IMR-90 (cell line): ENCODE results near the gene AGPS. TPM values are rescaled to one million over a fixed set of nuclear protein-coding genes. Genes with fewer than 3 reads are reported as not detected.

Source experiments
- ATAC-seq: fragments of 200-7000 bp; cut with Tn5 transposase; 2 replicates; pipeline ENCODE4 v1.9.1; 2020; ENCODE audit warnings: low read depth, mild to moderate bottlenecking, moderate library complexity
- BruUV-seq: library from RNA; stranded (reverse); fragments of 400-500 nt; replicated peaks from 2 replicates; lab custom pipeline; 2021; lab: Mats Ljungman, UMichigan
- CTCF ChIA-PET: fragments of 300-600 bp; formaldehyde crosslinking; extraction: SDS; loops from one replicate; lab custom pipeline; 2021; ENCODE audit warnings: antibody characterized with exemption; lab: Yijun Ruan, JAX
- POLR2A ChIA-PET: fragments of 300-600 bp; sonication (Branson Sonifier 250); formaldehyde crosslinking; loops from one replicate; lab custom pipeline; 2022; ENCODE audit warnings: antibody characterized with exemption; ENCODE audit not compliant: unreplicated experiment; lab: Charles Lee
- DNase-seq: peaks from one replicate; pipeline ENCODE4 v3.0.0; 2013
- H2AFZ ChIP-seq: replicated peaks from 2 replicates; pipeline ENCODE3; 2013; ENCODE audit warnings: low read length, mild to moderate bottlenecking; ENCODE audit not compliant: poor library complexity
- H2AK5ac ChIP-seq: 2 replicates; pipeline ENCODE4 v1.6.1; 2013; ENCODE audit warnings: low read depth, low read length, inconsistent platforms
- H2AK9ac ChIP-seq: replicated peaks from 2 replicates; pipeline ENCODE3; 2013; ENCODE audit warnings: mild to moderate bottlenecking, low read depth, low read length, moderate library complexity; ENCODE audit not compliant: poor library complexity
- H2BK120ac ChIP-seq: 2 replicates; pipeline ENCODE4 v1.6.1; 2013; ENCODE audit warnings: low read depth, low read length, inconsistent platforms
- H2BK15ac ChIP-seq: 3 replicates; pipeline ENCODE4 v1.6.1; 2013; ENCODE audit warnings: low read depth, low read length, inconsistent platforms
- H2BK20ac ChIP-seq: 2 replicates; pipeline ENCODE4 v1.6.1; 2013; ENCODE audit warnings: low read depth, mild to moderate bottlenecking, inconsistent platforms, low read length, moderate library complexity
- H2BK5ac ChIP-seq: 2 replicates; pipeline ENCODE4 v1.6.1; 2013; ENCODE audit warnings: mild to moderate bottlenecking, low read depth, low read length, inconsistent platforms; ENCODE audit not compliant: poor library complexity, severe bottlenecking
- H3K14ac ChIP-seq: replicated peaks from 2 replicates; pipeline ENCODE4 v1.6.1; 2013; ENCODE audit warnings: low read depth, low read length, inconsistent platforms
- H3K18ac ChIP-seq: 2 replicates; pipeline ENCODE4 v1.6.1; 2013; ENCODE audit warnings: low read depth, low read length, control low read depth
- H3K23ac ChIP-seq: 2 replicates; pipeline ENCODE4 v1.6.1; 2013; ENCODE audit warnings: low read depth, low read length, inconsistent platforms
- H3K27ac ChIP-seq: 2 replicates; pipeline ENCODE4 v1.5.1; 2013; ENCODE audit warnings: mild to moderate bottlenecking, control low read depth, low read length; ENCODE audit not compliant: insufficient read depth
- H3K27me3 ChIP-seq: 2 replicates; pipeline ENCODE4 v1.6.1; 2013; ENCODE audit warnings: low read length; ENCODE audit not compliant: control insufficient read depth, insufficient read depth
- H3K36me3 ChIP-seq: 2 replicates; pipeline ENCODE4 v1.6.1; 2013; ENCODE audit warnings: low read length, mixed read lengths; ENCODE audit not compliant: control insufficient read depth, insufficient read depth
- H3K4ac ChIP-seq: 2 replicates; pipeline ENCODE4 v1.6.1; 2013; ENCODE audit warnings: low read depth, low read length, inconsistent platforms
- H3K4me1 ChIP-seq: 2 replicates; pipeline ENCODE4 v1.6.1; 2013; ENCODE audit warnings: low read length, mixed read lengths; ENCODE audit not compliant: control insufficient read depth, insufficient read depth
- H3K4me2 ChIP-seq: 2 replicates; pipeline ENCODE4 v1.6.1; 2013; ENCODE audit warnings: low read depth, mild to moderate bottlenecking, control low read depth, low read length, moderate library complexity
- H3K4me3 ChIP-seq: 2 replicates; pipeline ENCODE4 v1.5.1; 2013; ENCODE audit warnings: low read depth, mild to moderate bottlenecking, control low read depth, low read length, moderate library complexity; ENCODE audit not compliant: insufficient read depth
- H3K56ac ChIP-seq: 2 replicates; pipeline ENCODE4 v1.6.1; 2013; ENCODE audit warnings: low read length, inconsistent platforms; ENCODE audit not compliant: insufficient read depth; ENCODE audit errors: extremely low read depth
- H3K79me1 ChIP-seq, 2 experiments: 2 replicates each; pipeline ENCODE4 v1.6.1; 2013; ENCODE audit warnings: low read length in 2 of 2, inconsistent platforms in 1 of 2, low read depth in 1 of 2
- H3K9ac ChIP-seq: 2 replicates; pipeline ENCODE4 v1.6.1; 2013; ENCODE audit warnings: low read depth, low read length, control low read depth
- H3K9me1 ChIP-seq: 2 replicates; pipeline ENCODE4 v1.6.1; 2013; ENCODE audit warnings: low read length, inconsistent platforms; ENCODE audit not compliant: insufficient read depth
- H3K9me3 ChIP-seq: 2 replicates; pipeline ENCODE4 v1.6.1; 2013; ENCODE audit warnings: low read length; ENCODE audit not compliant: control insufficient read depth, insufficient read depth
- H4K20me1 ChIP-seq: 2 replicates; pipeline ENCODE4 v1.6.1; 2013; ENCODE audit warnings: low read length, inconsistent platforms; ENCODE audit not compliant: insufficient read depth
- H4K5ac ChIP-seq: 2 replicates; pipeline ENCODE4 v1.6.1; 2013; ENCODE audit warnings: mild to moderate bottlenecking, low read depth, low read length, control low read depth
- H4K8ac ChIP-seq, 2 experiments: 2 replicates each; pipeline ENCODE4 v1.6.1; 2013; ENCODE audit warnings: low read depth in 2 of 2, low read length in 2 of 2, control low read depth in 1 of 2, inconsistent platforms in 1 of 2
- H4K91ac ChIP-seq: 2 replicates; pipeline ENCODE4 v1.6.1; 2013; ENCODE audit warnings: low read depth, low read length, inconsistent platforms; ENCODE audit not compliant: insufficient read depth
- FOS ChIP-seq: fragments of 150-350 bp; IDR thresholded peaks from 2 replicates; pipeline ENCODE4 v1.6.1; 2016; ENCODE audit warnings: low read depth, low read length
- MXI1 ChIP-seq: IDR thresholded peaks from 2 replicates; pipeline ENCODE4 v1.6.1; 2012; ENCODE audit warnings: low read depth, mild to moderate bottlenecking, low read length, moderate library complexity, borderline replicate concordance
- NFE2L2 ChIP-seq: fragments of 150-350 bp; IDR thresholded peaks from 2 replicates; pipeline ENCODE4 v1.6.1; 2016; ENCODE audit warnings: low read depth, mild to moderate bottlenecking, low read length
- USF2 ChIP-seq: fragments of 150-350 bp; IDR thresholded peaks from 2 replicates; pipeline ENCODE4 v1.6.1; 2017; ENCODE audit warnings: mild to moderate bottlenecking, antibody characterized with exemption, low read length, low read depth
- WGBS, 2 experiments: methylation state at CpG; one replicate each; pipeline versions ENCODE4 v1.1.5 to v1.1.7; 2013; ENCODE audit warnings: missing lambda C conversion rate in 2 of 2; ENCODE audit not compliant: insufficient read length in 1 of 2; ENCODE audit errors: extremely low coverage in 2 of 2; 5-methylcytosine and 5-hydroxymethylcytosine counted together
- dilution Hi-C: fragments of 300-500 bp; cut with HindIII; formaldehyde crosslinking; loops from one replicate; pipeline ENCODE4 v1.14.3; 2018; ENCODE audit warnings: low sequenced_read_pairs; ENCODE audit not compliant: unreplicated experiment
- in situ Hi-C: fragments of 300-500 bp; cut with MboI; formaldehyde crosslinking; loops from 3 replicates; pipeline ENCODE4 v1.14.3; 2019; ENCODE audit warnings: low sequenced_read_pairs, inconsistent platforms, mixed read lengths
- intact Hi-C: fragments of 100-400 bp; cut with micrococcal nuclease; formaldehyde crosslinking; loops from 2 replicates; pipeline ENCODE4 v1.10.0; 2022
- polyA plus RNA-seq, 3 experiments: library from polyadenylated mRNA; depleted of rRNA; stranded (reverse); fragments of >200 nt; gene quantifications; 2 replicates each; pipeline ENCODE4 v1.2.3, GENCODE V29; 2012; ENCODE audit warnings: low replicate concordance in 1 of 3
- total RNA-seq: library from RNA; depleted of rRNA; stranded (reverse); fragments of >200 nt; gene quantifications from 2 replicates; pipeline ENCODE4 v1.2.3, GENCODE V29; 2012

Gene AGPS
- total and polyA plus RNA-seq, 2 of the 4 experiments (the other 2 are of a cell fraction) = 6.6 to 18.6 TPM

- H3K9me3 ChIP-seq = no peaks in the 10 kb centered on the region
- no peak overlapping the region for H4K8ac ChIP-seq
- H3K79me1 ChIP-seq = no peaks in the 10 kb centered on the region; a peak in 1 of 4 replicates
- no peak overlapping the region for H3K14ac ChIP-seq
- H4K20me1 ChIP-seq = no peaks in the 10 kb centered on the region
- no peak overlapping the region for H3K27ac ChIP-seq
- intact Hi-C loops = no loop called here
- no peak overlapping the region for H3K4me2 ChIP-seq
- DNase-seq = no peak
- no peak overlapping the region for H4K91ac ChIP-seq
- no peak overlapping the region for H4K5ac ChIP-seq
- dilution Hi-C loops = no loop called here
- ChIA-PET POLR2A (no interaction called here), CTCF (interaction anchor here (0.6 kb wide), 1 partner anchor 849 kb away, joined by 3 read pairs; no protein-coding TSS in a partner anchor)
- no peak overlapping the region for H3K23ac ChIP-seq
- H2BK120ac ChIP-seq = no peak overlapping the region
- WGBS, 2 experiments = 100% methylated on average over 1 of the region's 5 CpGs; no CpG with 5 or more reads in 1 of the 2 experiments
- no peak overlapping the region for H2AK5ac ChIP-seq
- no peak overlapping the region for H2AFZ ChIP-seq
- no peak overlapping the region for H3K56ac ChIP-seq
- no peak for TF ChIP-seq NFE2L2
- no peak for TF ChIP-seq USF2
- TF ChIP-seq MXI1 = no peak
- TF ChIP-seq FOS = no peak
- H3K9ac ChIP-seq = no peak overlapping the region
- H2BK5ac ChIP-seq = no peak overlapping the region
- H3K4me1 ChIP-seq = no peaks in the 10 kb centered on the region
- no peak overlapping the region for H3K4ac ChIP-seq
- H2BK20ac ChIP-seq = no peak overlapping the region
- H2AK9ac ChIP-seq = no peak overlapping the region
- H2BK15ac ChIP-seq = no peak overlapping the region
- BruUV-seq = no TSS peak
- no peaks in the 10 kb centered on the region for H3K9me1 ChIP-seq
- no peak overlapping the region for H3K18ac ChIP-seq
- in situ Hi-C loops = no loop called here
- ATAC-seq = no peak
- no peaks in the 10 kb centered on the region for H3K27me3 ChIP-seq
- peaks cover 2% of the 10 kb centered on the region; the same call in 1 of the 2 replicates for H3K36me3 ChIP-seq
- no peak overlapping the region for H3K4me3 ChIP-seq
These were observed 139.1 kb downstream of the AGPS start for GRCh38 chr2:177531706-177532105.
